A673 (cell line): ENCODE results near the gene QRSL1. TPM values are rescaled to one million over a fixed set of nuclear protein-coding genes. Genes with fewer than 3 reads are reported as not detected.

Experiments used
- BruUV-seq: library from RNA; stranded (reverse); fragments of 400-500 nt; replicated peaks from 2 replicates; lab custom pipeline; 2021; lab: Mats Ljungman, UMichigan
- CTCF ChIA-PET: fragments of 300-600 bp; sonication (Branson Sonifier 250); formaldehyde crosslinking; loops from one replicate; lab custom pipeline; 2022; ENCODE audit warnings: antibody characterized with exemption; lab: Charles Lee
- POLR2A ChIA-PET: fragments of 300-600 bp; sonication (Branson Sonifier 250); formaldehyde crosslinking; loops from one replicate; lab custom pipeline; 2022; ENCODE audit warnings: antibody characterized with exemption; ENCODE audit not compliant: low non-redundant PET; lab: Charles Lee
- DNase-seq: peaks from one replicate; pipeline ENCODE4 v3.0.0-alpha.2; 2015; ENCODE audit warnings: low spot score
- H3K27ac ChIP-seq: fragments of 200-600 bp; sonication (generic); 2 replicates; pipeline ENCODE4 v1.5.1; 2016; ENCODE audit warnings: mixed run types, low read depth, mild to moderate bottlenecking, mixed read lengths, antibody characterized with exemption, low read length; ENCODE audit not compliant: poor library complexity, severe bottlenecking
- H3K27me3 ChIP-seq: fragments of 200-600 bp; sonication (generic); replicated peaks from 2 replicates; pipeline ENCODE4 v1.6.1; 2017; ENCODE audit warnings: mixed run types, low read depth, mild to moderate bottlenecking, mixed read lengths, antibody characterized with exemption, low read length; ENCODE audit not compliant: insufficient read depth, poor library complexity
- H3K36me3 ChIP-seq: fragments of 200-600 bp; sonication (generic); 2 replicates; pipeline ENCODE4 v1.6.1; 2016; ENCODE audit warnings: mixed run types, mild to moderate bottlenecking, mixed read lengths, antibody characterized with exemption, low read length; ENCODE audit not compliant: insufficient read depth, poor library complexity, severe bottlenecking
- H3K4me1 ChIP-seq: fragments of 200-600 bp; sonication (generic); 2 replicates; pipeline ENCODE4 v1.6.1; 2017; ENCODE audit warnings: mixed run types, mild to moderate bottlenecking, mixed read lengths, antibody characterized with exemption, low read length; ENCODE audit not compliant: insufficient read depth, poor library complexity, severe bottlenecking
- H3K4me3 ChIP-seq: fragments of 200-600 bp; sonication (generic); 2 replicates; pipeline ENCODE4 v1.5.1; 2016; ENCODE audit warnings: low read depth, mixed run types, mild to moderate bottlenecking, mixed read lengths, low read length; ENCODE audit not compliant: poor library complexity, severe bottlenecking
- H3K9me3 ChIP-seq: fragments of 200-600 bp; sonication (generic); 2 replicates; pipeline ENCODE4 v1.6.1; 2016; ENCODE audit warnings: mixed run types, low read depth, mild to moderate bottlenecking, mixed read lengths, antibody characterized with exemption, low read length; ENCODE audit not compliant: poor library complexity, severe bottlenecking
- EZH2 ChIP-seq: fragments of 200-600 bp; sonication (generic); IDR thresholded peaks from 2 replicates; pipeline ENCODE4 v1.6.1; 2017; ENCODE audit warnings: borderline replicate concordance, low read depth, mild to moderate bottlenecking, mixed read lengths, antibody characterized with exemption, low read length; ENCODE audit not compliant: poor library complexity, severe bottlenecking
- intact Hi-C: fragments of 100-400 bp; cut with micrococcal nuclease; formaldehyde crosslinking; loops from one replicate; pipeline ENCODE4 v1.10.0; 2022; ENCODE audit not compliant: unreplicated experiment
- total RNA-seq: library from RNA; stranded (reverse); gene quantifications from 2 replicates; pipeline ENCODE4 v1.2.3, GENCODE V29; 2021
- TF ChIP-seq, protein P1 (sequence below): fragments of 300-800, 200-600 bp; sonication (generic); conservative IDR thresholded peaks from 2 replicates; pipeline ENCODE4 v1.5.1; 2017; ENCODE audit warnings: low read depth, mild to moderate bottlenecking, antibody characterized with exemption, low read length, moderate library complexity, mixed read lengths

Gene QRSL1
- total RNA-seq, 1 experiment from 2014 or later: 20.4 TPM

DNA sequence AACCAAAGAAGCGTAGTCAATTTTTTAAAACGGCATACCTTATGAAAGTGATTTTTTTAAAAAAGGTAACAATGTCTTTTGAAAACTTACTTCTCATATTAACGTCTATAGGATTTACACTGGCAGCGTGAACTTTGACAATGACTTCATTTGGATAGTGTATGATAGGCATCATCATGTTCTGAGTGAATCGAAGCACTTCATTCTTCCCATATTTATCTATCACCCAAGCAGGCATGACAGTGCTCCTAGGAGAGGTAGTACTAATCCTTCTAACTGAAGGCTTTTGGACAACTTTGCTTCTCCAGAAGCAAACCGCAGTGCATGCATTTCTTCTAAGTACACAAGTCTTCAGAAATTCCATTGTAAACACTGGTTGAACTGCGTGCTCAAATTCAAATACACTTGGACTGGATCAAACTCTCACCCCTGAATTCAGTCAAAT, 698 bp upstream of the QRSL1 start:
- Histone ChIP-seq H3K4me1 (peaks cover 7% of the 10 kb centered on the region), H3K9me3 (no peaks in the 10 kb centered on the region), H3K36me3 (no peaks in the 10 kb centered on the region), H3K4me3 (peak overlapping the region; percentile 91), H3K27me3 (no peaks in the 10 kb centered on the region), H3K27ac (peak overlapping the region; percentile 86)
- ChIA-PET POLR2A (no interaction called here), CTCF (interaction anchor here (0.6 kb wide), 1 partner anchor 19 kb away, joined by 4 read pairs; no protein-coding TSS in a partner anchor)
- TSS peak; percentile 95 for BruUV-seq
- intact Hi-C loops: no loop called here
- TF ChIP-seq, protein P1, sequence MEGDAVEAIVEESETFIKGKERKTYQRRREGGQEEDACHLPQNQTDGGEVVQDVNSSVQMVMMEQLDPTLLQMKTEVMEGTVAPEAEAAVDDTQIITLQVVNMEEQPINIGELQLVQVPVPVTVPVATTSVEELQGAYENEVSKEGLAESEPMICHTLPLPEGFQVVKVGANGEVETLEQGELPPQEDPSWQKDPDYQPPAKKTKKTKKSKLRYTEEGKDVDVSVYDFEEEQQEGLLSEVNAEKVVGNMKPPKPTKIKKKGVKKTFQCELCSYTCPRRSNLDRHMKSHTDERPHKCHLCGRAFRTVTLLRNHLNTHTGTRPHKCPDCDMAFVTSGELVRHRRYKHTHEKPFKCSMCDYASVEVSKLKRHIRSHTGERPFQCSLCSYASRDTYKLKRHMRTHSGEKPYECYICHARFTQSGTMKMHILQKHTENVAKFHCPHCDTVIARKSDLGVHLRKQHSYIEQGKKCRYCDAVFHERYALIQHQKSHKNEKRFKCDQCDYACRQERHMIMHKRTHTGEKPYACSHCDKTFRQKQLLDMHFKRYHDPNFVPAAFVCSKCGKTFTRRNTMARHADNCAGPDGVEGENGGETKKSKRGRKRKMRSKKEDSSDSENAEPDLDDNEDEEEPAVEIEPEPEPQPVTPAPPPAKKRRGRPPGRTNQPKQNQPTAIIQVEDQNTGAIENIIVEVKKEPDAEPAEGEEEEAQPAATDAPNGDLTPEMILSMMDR: no peak
- no peak for TF ChIP-seq EZH2
- no peak for DNase-seq

DNA sequence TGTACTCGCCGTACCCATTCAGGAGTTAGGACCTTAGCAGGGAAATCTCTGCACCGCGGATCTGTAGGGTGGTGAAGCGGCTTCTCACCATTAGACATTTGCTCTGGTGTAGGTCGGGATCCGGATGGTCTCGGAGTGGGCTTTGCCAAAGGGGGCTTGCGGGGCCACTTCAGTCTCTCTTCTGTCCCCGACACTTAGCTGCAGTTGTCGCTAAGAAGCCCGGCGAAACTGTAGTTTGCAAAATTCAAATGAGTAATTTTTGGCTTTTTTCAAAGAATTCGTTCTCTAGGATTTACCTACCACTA, 433 bp downstream of the QRSL1 start:
- CTCF ChIA-PET: no interaction called here
- TF ChIP-seq, protein P1: no peak
- TF ChIP-seq EZH2: no peak
- no TSS peak for BruUV-seq
- Histone ChIP-seq H3K9me3 (no peaks in the 10 kb centered on the region), H3K27ac (peak overlapping the region; percentile 86), H3K36me3 (no peaks in the 10 kb centered on the region), H3K4me1 (peaks cover 7% of the 10 kb centered on the region), H3K27me3 (no peaks in the 10 kb centered on the region), H3K4me3 (peak overlapping the region; percentile 91)
- intact Hi-C loops: no loop called here
- POLR2A ChIA-PET: no interaction called here
- DNase-seq: no peak

DNA sequence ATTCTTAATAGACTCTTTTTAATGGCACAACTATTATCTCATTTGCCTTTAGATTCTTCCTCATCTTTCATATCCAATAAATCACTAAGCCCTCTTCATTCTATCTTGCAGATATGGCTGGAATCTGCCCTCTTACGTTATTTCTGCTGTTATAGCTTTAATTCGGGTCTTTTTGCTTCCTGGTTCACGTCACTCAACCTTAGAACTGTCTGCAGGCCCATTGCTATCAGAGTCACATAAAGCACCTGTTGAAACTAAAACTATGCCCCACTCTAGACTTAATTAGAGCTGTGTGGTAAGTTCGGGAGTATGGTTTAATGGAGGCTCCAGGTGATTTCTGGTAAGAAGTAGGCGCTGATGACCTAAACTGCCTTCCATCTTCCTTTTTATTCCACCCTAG, 988 bp downstream of the QRSL1 start:
- TF ChIP-seq, protein P1: no peak
- TF ChIP-seq EZH2: no peak
- BruUV-seq: TSS peak; percentile 53
- Histone ChIP-seq H3K27ac (peak overlapping the region; percentile 86), H3K36me3 (no peaks in the 10 kb centered on the region), H3K9me3 (no peaks in the 10 kb centered on the region), H3K4me1 (peaks cover 7% of the 10 kb centered on the region), H3K27me3 (no peaks in the 10 kb centered on the region), H3K4me3 (peak overlapping the region; percentile 91)
- ChIA-PET CTCF (no interaction called here), POLR2A (no interaction called here)
- no peak for DNase-seq
- intact Hi-C loops: no loop called here
